D721Med (cell line): ENCODE results near the gene ARID3C.

Source experiments
- DNase-seq: peaks from one replicate; pipeline ENCODE4 v3.0.0; 2011; ENCODE audit warnings: low spot score; ENCODE audit not compliant: insufficient read length
- FAIRE-seq: peaks from 2 replicates; lab custom pipeline; 2011; peaks lifted over from hg19 to GRCh38; lab: Jason Lieb, UNC
- TF ChIP-seq, protein P1 (sequence below): IDR thresholded peaks from 2 replicates; pipeline ENCODE4 v1.5.1; 2012; ENCODE audit warnings: mild to moderate bottlenecking, control low read depth; ENCODE audit not compliant: insufficient read depth; ENCODE audit errors: missing control alignments

The ARID3C gene

GRCh38 chr9:34628656-34629490, at the start of gene ARID3C:
ARID3C (minus strand) TSS chr9:34629066; CDS start chr9:34628014, 1,052 bp downstream.
- TF ChIP-seq, protein P1, sequence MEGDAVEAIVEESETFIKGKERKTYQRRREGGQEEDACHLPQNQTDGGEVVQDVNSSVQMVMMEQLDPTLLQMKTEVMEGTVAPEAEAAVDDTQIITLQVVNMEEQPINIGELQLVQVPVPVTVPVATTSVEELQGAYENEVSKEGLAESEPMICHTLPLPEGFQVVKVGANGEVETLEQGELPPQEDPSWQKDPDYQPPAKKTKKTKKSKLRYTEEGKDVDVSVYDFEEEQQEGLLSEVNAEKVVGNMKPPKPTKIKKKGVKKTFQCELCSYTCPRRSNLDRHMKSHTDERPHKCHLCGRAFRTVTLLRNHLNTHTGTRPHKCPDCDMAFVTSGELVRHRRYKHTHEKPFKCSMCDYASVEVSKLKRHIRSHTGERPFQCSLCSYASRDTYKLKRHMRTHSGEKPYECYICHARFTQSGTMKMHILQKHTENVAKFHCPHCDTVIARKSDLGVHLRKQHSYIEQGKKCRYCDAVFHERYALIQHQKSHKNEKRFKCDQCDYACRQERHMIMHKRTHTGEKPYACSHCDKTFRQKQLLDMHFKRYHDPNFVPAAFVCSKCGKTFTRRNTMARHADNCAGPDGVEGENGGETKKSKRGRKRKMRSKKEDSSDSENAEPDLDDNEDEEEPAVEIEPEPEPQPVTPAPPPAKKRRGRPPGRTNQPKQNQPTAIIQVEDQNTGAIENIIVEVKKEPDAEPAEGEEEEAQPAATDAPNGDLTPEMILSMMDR = no peak
- no peak for DNase-seq
- FAIRE-seq = no peak

DNA sequence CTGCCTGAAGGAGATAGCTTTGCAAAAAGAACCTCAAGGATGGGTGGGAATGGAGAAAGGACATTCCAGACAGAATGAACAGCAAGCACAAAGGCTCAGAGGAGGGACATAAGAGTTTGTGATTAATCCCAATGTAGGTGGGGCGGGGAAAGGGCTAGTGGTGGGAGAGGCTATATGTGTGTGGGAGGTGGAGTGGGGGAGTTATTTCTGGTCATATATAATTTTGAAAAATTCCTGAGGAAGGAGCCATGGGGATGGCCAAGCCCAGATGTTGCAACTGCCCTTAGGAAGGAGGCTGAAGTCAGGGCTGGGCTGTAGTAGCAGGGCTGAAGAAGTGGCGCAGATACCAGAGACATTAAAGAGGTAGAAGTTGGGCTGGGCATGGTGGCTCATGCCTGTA, 47.0 kb upstream of the ARID3C start:
- DNase-seq = no peak
- no peak for FAIRE-seq
- TF ChIP-seq, protein P1 = no peak

GRCh38 chr9:34675048-34675714, 46.3 kb upstream of the ARID3C start:
- TF ChIP-seq, protein P1 = peak; percentile 91
- DNase-seq (peak; percentile 62), FAIRE-seq (no peak)

GRCh38 chr9:34674440-34674839, 45.6 kb upstream of the ARID3C start:
- DNase-seq = no peak
- TF ChIP-seq, protein P1 = no peak
- FAIRE-seq = no peak

DNA sequence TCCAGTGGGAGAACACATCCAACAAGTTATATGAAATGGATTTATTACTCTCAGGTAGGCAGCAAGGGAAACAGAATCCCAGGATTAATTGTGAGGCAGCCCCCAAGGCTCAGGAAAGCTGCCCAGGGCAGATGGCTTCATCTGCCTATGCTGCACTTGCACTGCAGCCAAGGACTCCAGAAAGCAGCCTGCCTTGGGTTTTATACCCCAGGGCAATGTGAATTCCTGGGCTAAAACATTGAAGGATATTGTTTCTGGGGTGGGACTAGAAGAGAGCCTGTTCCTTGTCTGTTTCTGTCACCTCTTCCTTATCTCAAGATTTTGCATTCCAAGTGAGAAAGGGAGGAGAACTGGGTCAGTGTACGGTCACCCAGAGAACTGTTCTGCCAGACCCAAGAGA, 42.4 kb upstream of the ARID3C start:
- no peak for DNase-seq
- TF ChIP-seq, protein P1 = no peak
- FAIRE-seq = no peak

DNA sequence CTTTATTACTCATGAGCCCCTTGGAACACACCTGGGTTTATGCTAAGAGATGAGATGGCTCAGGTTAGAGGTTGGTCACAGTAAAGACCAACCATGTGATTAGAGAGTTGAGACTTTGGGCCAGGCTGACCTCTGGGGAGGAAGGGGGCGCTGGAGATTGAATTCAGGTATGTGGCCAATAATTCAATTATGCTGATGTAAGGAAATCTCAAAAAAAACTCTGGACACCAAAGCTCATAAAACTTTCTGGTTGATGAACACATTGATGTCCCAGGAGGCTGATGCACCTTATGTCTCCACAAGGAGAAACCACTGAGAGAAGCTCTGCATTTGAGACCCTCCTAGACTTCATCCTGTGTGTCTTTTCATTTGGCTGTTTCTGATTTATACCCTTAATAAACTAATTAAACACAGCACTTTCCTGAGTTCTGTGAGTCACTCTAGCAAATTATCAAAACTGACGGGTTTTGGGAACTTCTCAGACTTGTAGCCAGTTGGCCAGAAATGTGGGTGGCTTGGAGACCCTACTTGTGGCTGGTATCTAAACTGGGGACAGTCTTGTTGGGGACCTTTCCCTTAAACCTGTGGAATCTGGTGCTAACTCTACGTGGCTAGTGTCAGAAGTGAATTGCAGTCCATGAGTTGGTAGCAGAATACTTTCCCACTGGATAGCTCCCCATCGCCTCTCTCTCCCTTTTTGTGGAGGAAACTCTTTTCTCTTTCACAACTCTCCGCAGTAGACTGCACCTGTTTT, 41.1 kb upstream of the ARID3C start:
- no peak for DNase-seq
- no peak for FAIRE-seq

More for the DNA sequence above, 41.1 kb upstream of the ARID3C start:
- TF ChIP-seq, protein P1 = no peak
